GM21786 (cell line): ENCODE data around the gene DDX27.
"Not testable (repeated sequence)": the region's sequence is repeated elsewhere in the genome, so short reads cannot be mapped to it uniquely, and the experiment has no call there.

ENCODE experiments used
- ATAC-seq: cut with Tn5 transposase; IDR thresholded peaks from one replicate; pipeline ENCODE4 v1.9.1; 2021; ENCODE audit not compliant: unreplicated experiment

The DDX27 gene

DNA sequence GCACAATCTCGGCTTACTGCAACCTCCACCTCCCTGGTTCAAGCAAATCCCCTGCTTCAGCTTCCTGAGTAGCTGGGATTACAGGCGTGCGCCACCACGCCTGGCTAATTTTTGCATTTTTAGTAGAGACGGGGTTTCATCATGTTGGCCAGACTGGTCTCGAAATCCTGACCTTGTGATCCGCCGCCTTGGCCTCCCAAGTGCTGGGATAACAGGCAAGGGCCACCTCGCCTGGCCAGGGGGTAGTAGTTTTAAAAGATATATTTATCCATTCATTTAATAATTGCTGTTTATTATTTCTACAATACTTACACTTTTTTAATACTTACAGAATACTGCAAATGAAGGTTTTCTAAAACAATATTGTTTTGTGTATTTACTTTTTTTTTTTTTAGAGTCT lies 15.5 kb upstream of the DDX27 start:
- no peak for ATAC-seq

GRCh38 chr20:49207076-49207475 lies 12.1 kb upstream of the DDX27 start:
- no peak for ATAC-seq

GRCh38 chr20:49210101-49210756 lies 9.0 kb upstream of the DDX27 start:
- ATAC-seq: no peak

GRCh38 chr20:49210757-49211110 lies 8.5 kb upstream of the DDX27 start:
- no peak for ATAC-seq

GRCh38 chr20:49214571-49214970 lies 4.6 kb upstream of the DDX27 start:
- ATAC-seq: no peak

DNA sequence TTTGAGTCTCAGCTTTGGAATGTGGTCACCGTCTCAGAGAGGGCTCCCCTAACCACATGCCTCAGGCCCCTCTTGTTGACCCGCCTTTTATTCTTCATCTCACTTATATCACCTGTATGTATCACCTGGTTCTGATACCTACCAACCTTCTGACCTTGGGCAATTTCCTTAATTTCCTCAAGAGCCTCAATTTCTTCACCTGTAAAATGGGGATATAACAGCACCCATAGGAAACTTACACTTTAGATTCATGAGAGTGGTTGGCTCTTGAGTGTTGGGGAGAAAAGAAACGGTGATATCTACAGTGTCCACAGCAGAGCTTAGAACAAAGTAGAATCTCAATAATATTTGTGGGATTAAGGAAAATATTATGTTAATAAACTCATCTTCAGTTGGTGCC lies 4.0 kb upstream of the DDX27 start:
- ATAC-seq: no peak

DNA sequence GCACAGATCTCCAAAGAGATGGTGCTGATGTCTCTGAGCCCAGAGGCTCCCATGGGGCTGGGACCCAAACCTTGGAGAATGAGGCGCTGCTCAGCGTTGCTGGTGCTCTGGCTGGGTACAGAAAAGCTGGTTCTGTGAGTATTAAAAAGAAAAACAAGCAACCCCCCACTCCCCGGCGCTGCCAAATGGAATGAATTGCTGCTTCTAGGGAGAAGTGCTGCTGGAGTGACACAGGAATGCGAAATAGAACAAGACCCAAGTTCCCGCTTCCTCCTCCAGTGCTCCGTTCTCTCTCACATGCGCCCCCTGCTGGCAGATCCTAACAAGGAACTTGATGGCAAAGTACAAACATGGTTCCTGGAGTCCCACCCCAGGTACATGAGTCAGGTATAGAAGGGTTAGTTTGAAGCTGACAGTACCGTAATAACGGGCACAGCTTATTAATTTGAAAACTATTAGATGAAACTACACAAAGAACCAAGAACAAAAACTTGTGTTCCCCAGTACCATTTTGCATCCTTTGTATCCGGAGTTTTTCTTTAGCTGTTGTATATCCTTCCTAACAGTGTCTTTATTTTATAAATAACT lies 2.1 kb upstream of the DDX27 start:
- ATAC-seq: no peak

- ATAC-seq: not testable (repeated sequence)
Measured at GRCh38 chr20:49218739-49219090, 501 bp upstream of the DDX27 start.

GRCh38 chr20:49219924-49220831 lies 962 bp downstream of the DDX27 start:
- ATAC-seq: no peak

- ATAC-seq: no peak
Measured at GRCh38 chr20:49225896-49226295, 6.7 kb downstream of the DDX27 start.

GRCh38 chr20:49228676-49229075 lies 9.5 kb downstream of the DDX27 start:
- ATAC-seq: no peak

DNA sequence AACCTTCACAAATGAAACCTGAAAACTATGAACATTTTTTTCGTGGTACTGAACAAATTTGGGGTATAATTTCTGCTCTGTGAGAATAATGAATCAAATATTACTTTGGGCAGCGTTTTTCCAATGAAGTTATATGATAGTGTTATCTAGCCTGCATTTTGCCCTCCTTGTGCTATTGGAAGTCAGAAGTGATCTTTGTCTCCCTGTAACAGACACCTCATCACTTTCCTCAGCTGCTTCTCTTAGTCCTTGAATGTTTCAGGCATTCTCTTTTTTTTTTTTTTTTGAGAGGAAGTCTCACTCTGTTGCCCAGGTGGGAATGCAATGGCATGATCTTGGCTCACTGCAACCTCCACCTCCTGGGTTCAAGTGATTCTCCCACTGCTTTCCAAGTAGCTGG lies 10.2 kb downstream of the DDX27 start:
- no peak for ATAC-seq

DNA sequence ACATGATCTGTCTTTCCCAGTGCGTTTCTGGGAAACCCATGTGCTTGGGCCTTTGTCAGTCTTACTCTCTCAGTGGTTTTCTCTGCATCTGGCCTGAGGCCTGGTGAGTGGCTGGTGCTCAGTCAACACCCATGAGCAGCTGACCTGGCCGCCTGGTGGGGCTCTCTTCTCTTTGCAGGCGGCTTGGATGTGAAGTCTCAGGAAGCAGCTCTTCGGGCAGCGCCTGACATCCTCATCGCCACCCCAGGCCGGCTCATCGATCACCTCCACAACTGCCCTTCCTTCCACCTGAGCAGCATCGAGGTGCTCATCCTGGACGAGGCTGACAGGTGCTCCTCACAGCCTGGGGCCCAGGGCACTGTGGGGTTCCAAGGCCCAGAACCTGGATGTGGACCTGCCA lies 10.8 kb downstream of the DDX27 start:
- ATAC-seq: no peak

- ATAC-seq: no peak
Measured at GRCh38 chr20:49230561-49231133, 11.4 kb downstream of the DDX27 start.

DNA sequence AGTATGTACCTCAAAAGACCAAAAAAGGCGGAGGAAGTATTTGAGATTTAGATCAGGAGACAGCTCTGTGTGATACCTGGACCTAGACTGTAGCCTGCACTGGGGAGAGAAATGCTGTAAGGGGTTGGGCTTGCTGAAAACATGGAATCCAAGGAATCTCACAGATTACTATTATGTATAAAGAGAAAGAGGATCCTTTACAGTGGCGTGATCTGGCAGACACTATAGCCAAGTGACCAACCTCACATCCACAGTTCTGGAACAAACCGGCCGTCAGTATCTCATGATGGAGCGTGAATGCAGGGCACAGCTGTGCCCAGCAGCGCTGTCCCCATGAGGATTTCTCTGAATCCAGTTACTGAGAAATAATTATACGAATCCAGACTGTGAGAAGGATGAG lies 12.3 kb downstream of the DDX27 start:
- no peak for ATAC-seq

DNA sequence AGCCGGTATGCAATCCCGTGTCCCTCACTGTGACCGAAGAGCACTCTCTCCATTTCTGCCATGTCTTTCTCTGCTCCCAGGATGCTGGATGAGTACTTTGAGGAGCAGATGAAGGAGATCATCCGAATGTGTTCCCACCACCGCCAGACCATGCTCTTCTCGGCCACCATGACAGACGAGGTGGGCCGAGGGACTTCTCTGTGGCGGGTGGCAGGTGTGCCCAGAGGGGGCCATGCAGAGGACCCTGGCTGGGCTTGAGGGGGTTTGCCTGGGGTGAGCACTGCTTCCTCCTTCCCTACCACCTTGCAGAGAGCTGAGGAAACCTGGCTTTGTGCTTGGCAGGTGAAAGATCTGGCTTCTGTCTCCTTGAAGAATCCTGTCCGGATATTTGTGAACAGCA lies 14.0 kb downstream of the DDX27 start:
- ATAC-seq: no peak

- no peak for ATAC-seq
Measured at GRCh38 chr20:49234831-49235230, 15.6 kb downstream of the DDX27 start.

GRCh38 chr20:49236301-49236700 lies 17.1 kb downstream of the DDX27 start:
- ATAC-seq: no peak

GRCh38 chr20:49237531-49237930 lies 18.3 kb downstream of the DDX27 start:
- no peak for ATAC-seq

GRCh38 chr20:49245921-49246740 lies 26.9 kb downstream of the DDX27 start:
- ATAC-seq: no peak

- ATAC-seq: no peak
Measured at GRCh38 chr20:49247169-49247723, 28.0 kb downstream of the DDX27 start.
